Fibroblast of lung (primary cell): Measurements from ENCODE around the gene ASIC1. TPM values are rescaled to one million over a fixed set of nuclear protein-coding genes. Genes with fewer than 3 reads are reported as not detected.
A peak's percentile ranks its signal among the peaks of the same experiment; 100 is the strongest.

Source experiments
- DNase-seq, 2 donors: peaks; one replicate each; pipeline versions ENCODE4 v3.0.0 to v3.0.0-alpha.2; 2010; ENCODE audit warnings: low read depth in 2 of 2
- H2AFZ ChIP-seq: 2 replicates; pipeline ENCODE4 v1.5.1; 2012; ENCODE audit warnings: low read length, control low read depth, inconsistent platforms
- H3K27ac ChIP-seq: 2 replicates; pipeline ENCODE4 v1.5.1; 2011; ENCODE audit warnings: low read length, control low read depth; ENCODE audit not compliant: insufficient read depth
- H3K27me3 ChIP-seq: 2 replicates; pipeline ENCODE4 v1.5.1; 2011; ENCODE audit warnings: mild to moderate bottlenecking, low read length; ENCODE audit not compliant: control insufficient read depth, insufficient read depth
- H3K36me3 ChIP-seq: 2 replicates; pipeline ENCODE4 v1.5.1; 2011; ENCODE audit warnings: low read length; ENCODE audit not compliant: control insufficient read depth, insufficient read depth
- H3K4me1 ChIP-seq: 2 replicates; pipeline ENCODE4 v1.5.1; 2011; ENCODE audit warnings: low read length; ENCODE audit not compliant: control insufficient read depth, insufficient read depth; ENCODE audit errors: extremely low read depth
- H3K4me2 ChIP-seq: 2 replicates; pipeline ENCODE4 v1.5.1; 2011; ENCODE audit warnings: low read length, control low read depth; ENCODE audit not compliant: insufficient read depth; ENCODE audit errors: extremely low read depth
- H3K4me3 ChIP-seq, 4 experiments: fragments of 200-600 bp in 1 of 4; sonication (generic) in 1 of 4; replicated peaks in 1 of 4; 2 replicates each; pipeline ENCODE4 v1.5.1; 2011 to 2016; ENCODE audit warnings: low read length in 4 of 4, low read depth in 3 of 4, mild to moderate bottlenecking in 3 of 4, control low read depth in 2 of 4, inconsistent platforms in 1 of 4, mixed read lengths in 1 of 4; ENCODE audit not compliant: insufficient read depth in 1 of 4; ENCODE audit errors: control extremely low read depth in 1 of 4
- H3K79me2 ChIP-seq: 2 replicates; pipeline ENCODE4 v1.5.1; 2012; ENCODE audit warnings: mild to moderate bottlenecking, low read length, inconsistent platforms; ENCODE audit not compliant: control insufficient read depth, insufficient read depth
- H3K9ac ChIP-seq: 2 replicates; pipeline ENCODE4 v1.5.1; 2011; ENCODE audit warnings: mild to moderate bottlenecking, low read length, control low read depth; ENCODE audit not compliant: insufficient read depth
- H3K9me3 ChIP-seq: 2 replicates; pipeline ENCODE4 v1.5.1; 2012; ENCODE audit warnings: low read depth, low read length; ENCODE audit not compliant: control insufficient read depth, insufficient read depth
- H4K20me1 ChIP-seq: 2 replicates; pipeline ENCODE4 v1.5.1; 2011; ENCODE audit warnings: low read length; ENCODE audit not compliant: control insufficient read depth, insufficient read depth; ENCODE audit errors: extremely low read depth
- EZH2 ChIP-seq: IDR thresholded peaks from 2 replicates; pipeline ENCODE4 v1.5.1; 2012; ENCODE audit warnings: low read length, control low read depth, mild to moderate bottlenecking; ENCODE audit errors: missing control alignments
- polyA plus RNA-seq, 2 donors: library from polyadenylated mRNA; depleted of rRNA in 1 of 2; stranded (reverse) in 1 of 2; unstranded in 1 of 2; fragments of >200 nt; gene quantifications; 2 replicates each; pipeline ENCODE4 v1.2.1, GENCODE V29; 2011 to 2012; ENCODE audit warnings: missing spikeins in 1 of 2
- total RNA-seq: library from RNA; depleted of rRNA; stranded (reverse); fragments of >200 nt; gene quantifications from 2 replicates; pipeline ENCODE4 v1.2.1, GENCODE V29; 2014
- TF ChIP-seq, protein P1 (sequence below), 2 donors: IDR thresholded peaks in 1 of 2; conservative IDR thresholded peaks in 1 of 2; 1 replicate in 1 of 2; 2 replicates in 1 of 2; pipeline ENCODE4 v1.5.1; 2011 to 2012; ENCODE audit warnings: low read length in 2 of 2, control low read depth in 1 of 2, inconsistent platforms in 1 of 2, low read depth in 1 of 2, mild to moderate bottlenecking in 1 of 2

ASIC1 gene
- total and polyA plus RNA-seq, 2 donors (not counting 1 experiment from before 2014, with no cell fraction given): 1.7 to 3.9 TPM

DNA sequence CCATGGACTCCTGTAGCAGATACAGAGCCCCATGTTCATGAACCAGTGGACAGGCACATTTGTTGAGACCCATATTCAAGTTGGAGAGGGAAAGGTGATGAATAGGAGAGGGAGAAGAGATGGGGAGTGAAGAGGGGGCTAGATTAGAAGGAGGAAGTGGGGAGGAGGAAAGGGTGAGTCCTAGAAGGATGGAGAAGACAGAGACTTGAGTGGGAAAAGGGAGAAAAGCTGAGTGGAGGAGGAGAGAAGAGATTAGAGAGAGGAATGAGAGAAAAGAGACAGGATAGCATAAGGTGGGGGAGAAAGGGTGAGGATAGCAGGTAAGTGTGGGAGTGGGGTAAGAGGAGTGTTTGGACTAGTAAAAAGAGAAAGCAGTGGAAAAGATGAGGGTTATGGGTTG, 4.9 kb upstream of the ASIC1 start:
- H3K4me2 ChIP-seq: no peak overlapping the region
- no peak for DNase-seq
- no peaks in the 10 kb centered on the region for H3K36me3 ChIP-seq
- no peaks in the 10 kb centered on the region for H3K79me2 ChIP-seq
- H3K4me1 ChIP-seq: peaks cover 5% of the 10 kb centered on the region
- H2AFZ ChIP-seq: no peak overlapping the region
- TF ChIP-seq, protein P1, sequence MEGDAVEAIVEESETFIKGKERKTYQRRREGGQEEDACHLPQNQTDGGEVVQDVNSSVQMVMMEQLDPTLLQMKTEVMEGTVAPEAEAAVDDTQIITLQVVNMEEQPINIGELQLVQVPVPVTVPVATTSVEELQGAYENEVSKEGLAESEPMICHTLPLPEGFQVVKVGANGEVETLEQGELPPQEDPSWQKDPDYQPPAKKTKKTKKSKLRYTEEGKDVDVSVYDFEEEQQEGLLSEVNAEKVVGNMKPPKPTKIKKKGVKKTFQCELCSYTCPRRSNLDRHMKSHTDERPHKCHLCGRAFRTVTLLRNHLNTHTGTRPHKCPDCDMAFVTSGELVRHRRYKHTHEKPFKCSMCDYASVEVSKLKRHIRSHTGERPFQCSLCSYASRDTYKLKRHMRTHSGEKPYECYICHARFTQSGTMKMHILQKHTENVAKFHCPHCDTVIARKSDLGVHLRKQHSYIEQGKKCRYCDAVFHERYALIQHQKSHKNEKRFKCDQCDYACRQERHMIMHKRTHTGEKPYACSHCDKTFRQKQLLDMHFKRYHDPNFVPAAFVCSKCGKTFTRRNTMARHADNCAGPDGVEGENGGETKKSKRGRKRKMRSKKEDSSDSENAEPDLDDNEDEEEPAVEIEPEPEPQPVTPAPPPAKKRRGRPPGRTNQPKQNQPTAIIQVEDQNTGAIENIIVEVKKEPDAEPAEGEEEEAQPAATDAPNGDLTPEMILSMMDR (conservative IDR thresholded peaks at IDR 0.05 in 1 of 2, IDR thresholded peaks at IDR 0.05 in 1 of 2; ENCODE audit: low read depth in 1 of 2, low read length in 2 of 2): no peak
- TF ChIP-seq EZH2: no peak
- peaks cover 36% of the 10 kb centered on the region for H3K27me3 ChIP-seq
- H3K4me3 ChIP-seq: no peak overlapping the region
- no peak overlapping the region for H3K27ac ChIP-seq
- no peak overlapping the region for H3K9ac ChIP-seq
- H4K20me1 ChIP-seq: no peaks in the 10 kb centered on the region
- no peaks in the 10 kb centered on the region for H3K9me3 ChIP-seq

DNA sequence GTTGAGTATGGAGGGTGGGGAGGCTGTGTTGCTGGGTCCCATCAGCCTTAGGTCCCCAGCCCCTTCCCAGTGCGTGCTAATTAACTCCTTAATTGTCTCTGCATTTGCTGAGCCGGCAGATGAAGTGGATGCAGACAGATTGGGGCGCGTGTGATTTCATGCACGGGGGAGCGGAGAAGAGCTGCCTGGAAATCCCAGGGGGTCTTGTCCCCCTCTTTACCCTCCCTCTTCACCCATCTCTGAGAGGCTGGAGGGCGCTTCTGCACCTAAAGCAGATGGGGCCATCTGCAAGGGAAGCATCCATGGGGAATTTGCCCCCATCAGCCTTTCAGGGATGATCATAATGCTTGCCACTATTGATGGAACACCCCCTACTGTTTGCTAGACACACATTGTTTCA, 4.4 kb upstream of the ASIC1 start:
- no peak for DNase-seq
- H3K27ac ChIP-seq: no peak overlapping the region
- H2AFZ ChIP-seq: no peak overlapping the region
- H3K4me2 ChIP-seq: no peak overlapping the region
- no peak overlapping the region for H3K4me3 ChIP-seq
- H4K20me1 ChIP-seq: no peaks in the 10 kb centered on the region
- no peaks in the 10 kb centered on the region for H3K9me3 ChIP-seq
- peaks cover 36% of the 10 kb centered on the region for H3K27me3 ChIP-seq
- peaks cover 5% of the 10 kb centered on the region for H3K4me1 ChIP-seq
- H3K9ac ChIP-seq: no peak overlapping the region
- no peaks in the 10 kb centered on the region for H3K79me2 ChIP-seq
- no peaks in the 10 kb centered on the region for H3K36me3 ChIP-seq
- peak; percentile 3 for TF ChIP-seq EZH2
- TF ChIP-seq, protein P1 (conservative IDR thresholded peaks at IDR 0.05 in 1 of 2, IDR thresholded peaks at IDR 0.05 in 1 of 2; ENCODE audit: low read depth in 1 of 2, low read length in 2 of 2): peak in 1 of 2 donors; percentile 4

DNA sequence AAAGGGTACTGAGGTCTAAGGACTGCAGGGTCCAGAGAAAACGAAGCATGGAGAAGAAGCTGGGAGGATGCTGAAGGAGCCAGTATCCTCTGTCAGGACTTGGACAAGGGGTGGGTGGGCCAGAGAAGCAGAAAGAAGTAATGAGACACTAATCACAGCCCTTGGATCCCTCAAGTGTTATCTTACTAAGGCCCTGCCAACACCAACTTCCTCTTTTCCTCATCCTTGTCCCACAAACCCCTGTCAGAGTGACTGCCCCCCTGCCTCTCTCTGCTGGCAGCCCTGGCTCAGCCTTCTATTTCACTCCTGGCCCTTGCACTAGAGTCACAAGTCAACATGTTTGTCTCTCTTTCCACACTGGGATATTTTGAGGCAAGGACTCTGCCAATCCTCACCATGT, 3.8 kb upstream of the ASIC1 start:
- H3K4me3 ChIP-seq: no peak overlapping the region
- H3K27me3 ChIP-seq: peaks cover 36% of the 10 kb centered on the region
- H3K27ac ChIP-seq: no peak overlapping the region
- DNase-seq: no peak
- peaks cover 5% of the 10 kb centered on the region for H3K4me1 ChIP-seq
- H2AFZ ChIP-seq: no peak overlapping the region
- H3K4me2 ChIP-seq: no peak overlapping the region
- TF ChIP-seq, protein P1 (conservative IDR thresholded peaks at IDR 0.05 in 1 of 2, IDR thresholded peaks at IDR 0.05 in 1 of 2; ENCODE audit: low read depth in 1 of 2, low read length in 2 of 2): no peak
- no peak for TF ChIP-seq EZH2
- no peaks in the 10 kb centered on the region for H4K20me1 ChIP-seq
- H3K9me3 ChIP-seq: no peaks in the 10 kb centered on the region
- no peaks in the 10 kb centered on the region for H3K79me2 ChIP-seq
- H3K36me3 ChIP-seq: no peaks in the 10 kb centered on the region
- H3K9ac ChIP-seq: no peak overlapping the region
